ENCODE measurements around the gene TMEM141. TPM values are rescaled to one million over a fixed set of nuclear protein-coding genes. Genes with fewer than 3 reads are reported as not detected.
"Not testable (repeated sequence)": the region's sequence is repeated elsewhere in the genome, so short reads cannot be mapped to it uniquely, and the experiment has no call there.

TMEM141 gene
- total and polyA plus RNA-seq, 2 donors (not counting 3 experiments of a cell fraction or from before 2014, with no cell fraction given), result 43.2 to 146 TPM

DNA sequence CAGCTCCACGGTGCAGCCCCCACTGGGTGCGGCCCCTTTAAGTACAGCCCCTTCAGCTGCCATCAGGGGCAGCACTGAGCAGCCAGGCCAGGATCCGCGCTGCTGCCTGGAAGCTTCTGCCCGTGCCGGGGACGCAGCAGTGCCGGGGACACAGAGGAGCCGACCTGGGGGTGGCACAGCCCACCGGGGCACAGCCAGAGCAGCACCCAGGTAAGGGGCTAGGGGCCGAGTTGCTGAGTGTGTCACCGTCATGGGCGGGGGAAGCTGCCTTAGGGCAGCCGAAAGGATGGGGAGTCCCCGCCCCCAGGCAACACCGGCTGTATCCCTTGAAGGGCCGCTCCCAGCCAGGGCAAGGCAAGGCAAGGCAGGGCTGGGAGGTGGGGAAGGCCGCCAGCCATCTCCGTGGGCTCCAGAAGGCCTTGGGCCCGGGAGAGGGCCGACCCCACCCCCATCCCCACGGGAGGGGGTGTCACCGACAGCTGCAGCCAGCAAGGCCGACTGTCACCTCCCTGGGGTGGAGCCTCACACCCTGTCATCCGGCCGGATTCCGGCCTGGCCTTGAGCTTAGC is 51.3 kb downstream of the TMEM141 start, which contains the start of gene AJM1:
TSS of gene AJM1 (plus strand) at position 99 of the 569 bp plus-strand sequence. CDS start 1,937 bp downstream, outside the sequence.
- intact Hi-C loops (cut with micrococcal nuclease), result loop anchor here (2.0 to 5.0 kb wide), 3 partner anchors 35 to 192 kb away; partner anchors contain the start of genes CLIC3 and RABL6
- H3K27ac ChIP-seq (ENCODE audit: insufficient read depth, low read depth, low read length); H3K79me2 ChIP-seq (ENCODE audit: control insufficient read depth, insufficient read depth, low read length); H3K4me2 ChIP-seq (ENCODE audit: insufficient read depth, low read length); H3K9me1 ChIP-seq (replicated peaks; ENCODE audit: control insufficient read depth, extremely low read depth, insufficient read depth, low read length); H2AFZ ChIP-seq (ENCODE audit: low read depth, low read length); BruUV-seq (replicated peaks); H4K20me1 ChIP-seq (replicated peaks; ENCODE audit: control insufficient read depth, extremely low read depth, insufficient read depth, low read length); POLR2A ChIA-PET; H3K4me1 ChIP-seq (ENCODE audit: control insufficient read depth, extremely low read depth, insufficient read depth, low read length); H3K9me3 ChIP-seq (replicated peaks; ENCODE audit: control insufficient read depth, insufficient read depth, low read length); H3K9ac ChIP-seq (replicated peaks; ENCODE audit: extremely low read depth, insufficient read depth, low read length); dilution Hi-C loops (cut with MboI; ENCODE audit: extremely low pct_ligation_motif_present, low sequenced_read_pairs): not testable (repeated sequence)
- TF ChIP-seq POLR2AphosphoS5 (IDR thresholded peaks at IDR 0.05; ENCODE audit: insufficient read depth, low read depth, low read length) (peak; percentile 51), CTCF (IDR thresholded peaks at IDR 0.05; ENCODE audit: extremely low read depth in 1 of 2, insufficient read depth in 1 of 2, low read depth in 1 of 2, low read length in 2 of 2) (peak; percentile 82 to 94)
- Histone ChIP-seq H3K27me3 (ENCODE audit: control insufficient read depth in 2 of 2, insufficient read depth in 2 of 2, low read length in 2 of 2) (peaks cover 10 to 28% of the 10 kb centered on the region in 2 experiments), H3K4me3 (replicated peaks in 1 of 3; ENCODE audit: insufficient read depth in 1 of 3, low read depth in 1 of 3, low read length in 3 of 3) (peak within 1 kb of the TSS in 1 of 3 experiments; percentile 34), H3K36me3 (ENCODE audit: control insufficient read depth in 2 of 2, extremely low read depth in 1 of 2, insufficient read depth in 2 of 2, low read length in 2 of 2) (peaks cover 0 to 13% of the 10 kb centered on the region in 2 experiments)
- DNase-seq (ENCODE audit: low read depth, low spot score), result peak; percentile 74
- FAIRE-seq, result peak; percentile 85
- CTCF ChIA-PET, result interaction anchor here (0.6 to 2.8 kb wide), 18 partner anchors 10 to 193 kb away, joined by 3 to 18 read pairs (median 5); partner anchors contain the start of genes FBXW5, PAXX and RABL6

Small RNA genes within 50 kb of the gene (microRNA-seq; reads per million reads assigned to microRNA genes)
- gene MIR4292 (ENCODE audit: borderline number of aligned reads, borderline replicate concordance) (not detected), gene MIR6722 (ENCODE audit: borderline number of aligned reads, borderline replicate concordance) (not detected)

Small RNA genes within 50 kb of the gene (small RNA-seq; reads per million reads assigned to genes)
- gene AL355987.2 (ENCODE audit: insufficient read depth, insufficient read length, low read depth, low replicate concordance) (not detected), gene ATP6V1G1P3 (ENCODE audit: insufficient read depth, insufficient read length, low read depth, low replicate concordance) (not detected), gene MIR4292 (ENCODE audit: insufficient read depth, insufficient read length, low read depth, low replicate concordance) (not detected), gene MIR6722 (ENCODE audit: insufficient read depth, insufficient read length, low read depth, low replicate concordance) (not detected)

Other genes starting within 250 kb of the TMEM141 start
- 153 and 161 TPM in 2 replicates for gene NOTCH1, start 245.3 kb upstream of the TMEM141 start, total RNA-seq
- 27.0 and 31.7 TPM in 2 replicates for gene NOTCH1, start 245.3 kb upstream of the TMEM141 start, polyA plus RNA-seq
- gene EGFL7, start 128.4 kb upstream of the TMEM141 start, total RNA-seq, result 1,042 and 1,043 TPM in 2 replicates
- gene EGFL7, start 128.4 kb upstream of the TMEM141 start, polyA plus RNA-seq, result 1,377 and 1,605 TPM in 2 replicates
- gene AGPAT2, start 103.9 kb upstream of the TMEM141 start, total RNA-seq, result 43.0 and 45.5 TPM in 2 replicates
- 55.3 and 72.1 TPM in 2 replicates for gene AGPAT2, start 103.9 kb upstream of the TMEM141 start, polyA plus RNA-seq
- 242 and 253 TPM in 2 replicates for gene DIPK1B, start 78.8 kb upstream of the TMEM141 start, total RNA-seq
- gene DIPK1B, start 78.8 kb upstream of the TMEM141 start, polyA plus RNA-seq, result 441 and 642 TPM in 2 replicates
- gene LCN10, start 48.4 kb upstream of the TMEM141 start, total RNA-seq, result not detected in 2 replicates
- not detected in 2 replicates for gene LCN10, start 48.4 kb upstream of the TMEM141 start, polyA plus RNA-seq
- not detected in 2 replicates for gene LCN6, start 42.8 kb upstream of the TMEM141 start, total RNA-seq
- 0.17 TPM in 1 of 2 replicates, not detected in the other for gene LCN6, start 42.8 kb upstream of the TMEM141 start, polyA plus RNA-seq
- gene LCN8, start 33.1 kb upstream of the TMEM141 start, total RNA-seq, result not detected in 2 replicates
- not detected in 2 replicates for gene LCN8, start 33.1 kb upstream of the TMEM141 start, polyA plus RNA-seq
- not detected in 2 replicates for gene LCN15, start 26.8 kb upstream of the TMEM141 start, total RNA-seq
- not detected in 2 replicates for gene LCN15, start 26.8 kb upstream of the TMEM141 start, polyA plus RNA-seq
- 0.37 TPM in 1 of 2 replicates, not detected in the other for gene CCDC183, start 5.0 kb downstream of the TMEM141 start, total RNA-seq
- 0.50 and 0.60 TPM in 2 replicates for gene CCDC183, start 5.0 kb downstream of the TMEM141 start, polyA plus RNA-seq
- 112 TPM in 2 replicates for gene RABL6, start 16.6 kb downstream of the TMEM141 start, total RNA-seq
- 60.8 and 61.3 TPM in 2 replicates for gene RABL6, start 16.6 kb downstream of the TMEM141 start, polyA plus RNA-seq
- gene AJM1, start 51.1 kb downstream of the TMEM141 start, total RNA-seq, result 1.3 and 1.7 TPM in 2 replicates
- 0.30 and 0.32 TPM in 2 replicates for gene AJM1, start 51.1 kb downstream of the TMEM141 start, polyA plus RNA-seq
- 139 and 165 TPM in 2 replicates for gene PHPT1, start 58.1 kb downstream of the TMEM141 start, total RNA-seq
- 319 and 376 TPM in 2 replicates for gene PHPT1, start 58.1 kb downstream of the TMEM141 start, polyA plus RNA-seq
- 7.2 and 7.7 TPM in 2 replicates for gene MAMDC4, start 61.0 kb downstream of the TMEM141 start, total RNA-seq
- gene MAMDC4, start 61.0 kb downstream of the TMEM141 start, polyA plus RNA-seq, result 3.6 and 4.7 TPM in 2 replicates
- gene EDF1, start 75.0 kb downstream of the TMEM141 start, total RNA-seq, result 356 and 388 TPM in 2 replicates
- gene EDF1, start 75.0 kb downstream of the TMEM141 start, polyA plus RNA-seq, result 411 and 478 TPM in 2 replicates
- 21.5 and 23.1 TPM in 2 replicates for gene TRAF2, start 95.2 kb downstream of the TMEM141 start, total RNA-seq
- gene TRAF2, start 95.2 kb downstream of the TMEM141 start, polyA plus RNA-seq, result 10.3 and 10.9 TPM in 2 replicates
- gene FBXW5, start 153.4 kb downstream of the TMEM141 start, total RNA-seq, result 95.6 and 97.3 TPM in 2 replicates
- 151 and 209 TPM in 2 replicates for gene FBXW5, start 153.4 kb downstream of the TMEM141 start, polyA plus RNA-seq
- 1.4 and 1.9 TPM in 2 replicates for gene C8G, start 153.9 kb downstream of the TMEM141 start, total RNA-seq
- 0.47 and 0.70 TPM in 2 replicates for gene C8G, start 153.9 kb downstream of the TMEM141 start, polyA plus RNA-seq
- gene LCN12, start 160.9 kb downstream of the TMEM141 start, total RNA-seq, result 0.35 TPM in 1 of 2 replicates, not detected in the other
- 0.52 and 0.62 TPM in 2 replicates for gene LCN12, start 160.9 kb downstream of the TMEM141 start, polyA plus RNA-seq
- gene PTGDS, start 186.2 kb downstream of the TMEM141 start, total RNA-seq, result not detected in 2 replicates
- gene PTGDS, start 186.2 kb downstream of the TMEM141 start, polyA plus RNA-seq, result not detected in 2 replicates
- gene LCNL1, start 191.6 kb downstream of the TMEM141 start, total RNA-seq, result not detected in 2 replicates
- not detected in 2 replicates for gene LCNL1, start 191.6 kb downstream of the TMEM141 start, polyA plus RNA-seq
- gene PAXX, start 201.1 kb downstream of the TMEM141 start, total RNA-seq, result 35.0 and 38.7 TPM in 2 replicates
- gene PAXX, start 201.1 kb downstream of the TMEM141 start, polyA plus RNA-seq, result 34.0 and 49.9 TPM in 2 replicates
- not detected in 2 replicates for gene CLIC3, start 205.2 kb downstream of the TMEM141 start, total RNA-seq
- gene CLIC3, start 205.2 kb downstream of the TMEM141 start, polyA plus RNA-seq, result 2.3 and 4.1 TPM in 2 replicates
- 20.0 and 23.4 TPM in 2 replicates for gene ABCA2, start 236.9 kb downstream of the TMEM141 start, total RNA-seq
- gene ABCA2, start 236.9 kb downstream of the TMEM141 start, polyA plus RNA-seq, result 29.1 and 41.2 TPM in 2 replicates
- gene FUT7, start 240.7 kb downstream of the TMEM141 start, total RNA-seq, result not detected in 2 replicates
- not detected in 2 replicates for gene FUT7, start 240.7 kb downstream of the TMEM141 start, polyA plus RNA-seq

All from endothelial cell of umbilical vein (primary cell).